Uterus (tissue), 2 donors: ENCODE results near the gene SULT1A1.
"Not testable (repeated sequence)": the region's sequence is repeated elsewhere in the genome, so short reads cannot be mapped to it uniquely, and the experiment has no call there.

Experiments
- POLR2A ChIP-seq, 2 donors: fragments of 450-650 bp; IDR thresholded peaks; one replicate each; pipeline ENCODE4 v1.6.1; 2016; ENCODE audit warnings: antibody characterized with exemption in 2 of 2, mild to moderate bottlenecking in 1 of 2, moderate library complexity in 1 of 2
- TF ChIP-seq, protein P1 (sequence below), 4 experiments: fragments of 200-600 bp in 2 of 4; fragments of 450-650 bp in 2 of 4; sonication (generic) in 2 of 4; IDR thresholded peaks; one replicate each; pipeline ENCODE4 v1.5.1; 2016 to 2019; ENCODE audit warnings: antibody characterized with exemption in 4 of 4, mild to moderate bottlenecking in 2 of 4, moderate library complexity in 1 of 4

DNA sequence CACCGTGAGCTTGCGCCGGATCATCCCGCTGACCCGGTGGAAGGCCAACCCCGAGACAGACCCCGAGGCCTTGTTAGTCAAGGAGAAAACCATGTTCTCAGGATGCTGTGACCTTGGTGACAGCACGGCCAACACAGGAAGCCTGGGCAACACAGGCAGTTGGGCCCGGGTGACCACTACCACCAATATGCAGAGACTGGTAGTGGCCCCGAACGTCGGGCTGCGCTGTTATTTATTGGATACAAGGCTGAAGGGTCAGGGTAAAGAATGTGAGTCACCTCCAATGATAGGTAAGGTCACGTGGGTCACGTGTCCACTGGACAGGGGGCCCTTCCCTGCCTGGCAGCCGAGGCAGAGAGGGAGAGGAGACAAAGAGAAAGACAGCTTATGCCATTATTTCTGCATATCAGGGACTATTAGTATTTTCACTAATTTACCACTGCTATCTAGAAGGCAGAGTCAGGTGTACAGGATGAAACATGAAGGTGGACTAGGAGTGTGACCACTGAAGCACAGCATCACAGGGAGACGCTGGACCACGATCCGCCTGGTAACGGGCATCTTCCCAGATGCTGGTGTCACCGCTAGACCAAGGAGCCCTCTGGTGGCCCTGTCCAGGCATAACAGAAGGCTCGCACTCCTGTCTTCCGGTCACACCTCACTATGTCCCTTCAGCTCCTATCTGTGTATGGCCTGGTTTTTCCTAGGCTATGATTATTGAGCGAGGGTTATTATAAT, 5.8 kb upstream of the SULT1A1 start:
- TF ChIP-seq, protein P1, sequence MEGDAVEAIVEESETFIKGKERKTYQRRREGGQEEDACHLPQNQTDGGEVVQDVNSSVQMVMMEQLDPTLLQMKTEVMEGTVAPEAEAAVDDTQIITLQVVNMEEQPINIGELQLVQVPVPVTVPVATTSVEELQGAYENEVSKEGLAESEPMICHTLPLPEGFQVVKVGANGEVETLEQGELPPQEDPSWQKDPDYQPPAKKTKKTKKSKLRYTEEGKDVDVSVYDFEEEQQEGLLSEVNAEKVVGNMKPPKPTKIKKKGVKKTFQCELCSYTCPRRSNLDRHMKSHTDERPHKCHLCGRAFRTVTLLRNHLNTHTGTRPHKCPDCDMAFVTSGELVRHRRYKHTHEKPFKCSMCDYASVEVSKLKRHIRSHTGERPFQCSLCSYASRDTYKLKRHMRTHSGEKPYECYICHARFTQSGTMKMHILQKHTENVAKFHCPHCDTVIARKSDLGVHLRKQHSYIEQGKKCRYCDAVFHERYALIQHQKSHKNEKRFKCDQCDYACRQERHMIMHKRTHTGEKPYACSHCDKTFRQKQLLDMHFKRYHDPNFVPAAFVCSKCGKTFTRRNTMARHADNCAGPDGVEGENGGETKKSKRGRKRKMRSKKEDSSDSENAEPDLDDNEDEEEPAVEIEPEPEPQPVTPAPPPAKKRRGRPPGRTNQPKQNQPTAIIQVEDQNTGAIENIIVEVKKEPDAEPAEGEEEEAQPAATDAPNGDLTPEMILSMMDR (IDR thresholded peaks at IDR 0.05), result peak; percentile 45 to 75 (median 67)
- not testable (repeated sequence) for TF ChIP-seq POLR2A (IDR thresholded peaks at IDR 0.05)
